GM19438 (cell line): Measurements from ENCODE around the gene CRYGS.
"Not testable (repeated sequence)": the region's sequence is repeated elsewhere in the genome, so short reads cannot be mapped to it uniquely, and the experiment has no call there.

Source experiments
- ATAC-seq: cut with Tn5 transposase; IDR thresholded peaks from one replicate; pipeline ENCODE4 v1.9.1; 2021; ENCODE audit warnings: low read depth; ENCODE audit not compliant: unreplicated experiment

The CRYGS gene

DNA sequence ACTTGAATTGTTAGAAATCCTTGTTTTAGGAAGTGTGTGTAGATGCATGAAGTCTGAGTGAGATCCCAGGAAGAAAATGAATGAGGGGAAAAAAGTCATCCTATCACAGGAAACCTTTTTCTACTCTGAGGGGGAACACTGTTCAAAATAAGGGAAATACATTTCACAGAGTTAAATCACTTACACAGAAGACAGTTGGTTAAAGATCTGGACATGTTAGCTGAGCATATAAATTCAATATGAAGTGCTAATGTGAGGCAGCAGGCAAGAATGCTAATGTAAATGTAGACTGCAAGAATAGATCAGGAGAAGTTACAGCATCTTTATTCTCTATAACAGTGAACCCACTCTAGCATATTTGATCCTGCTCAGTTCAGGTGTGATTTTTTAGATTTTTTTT lies 20.4 kb upstream of the CRYGS start:
- ATAC-seq, result no peak

DNA sequence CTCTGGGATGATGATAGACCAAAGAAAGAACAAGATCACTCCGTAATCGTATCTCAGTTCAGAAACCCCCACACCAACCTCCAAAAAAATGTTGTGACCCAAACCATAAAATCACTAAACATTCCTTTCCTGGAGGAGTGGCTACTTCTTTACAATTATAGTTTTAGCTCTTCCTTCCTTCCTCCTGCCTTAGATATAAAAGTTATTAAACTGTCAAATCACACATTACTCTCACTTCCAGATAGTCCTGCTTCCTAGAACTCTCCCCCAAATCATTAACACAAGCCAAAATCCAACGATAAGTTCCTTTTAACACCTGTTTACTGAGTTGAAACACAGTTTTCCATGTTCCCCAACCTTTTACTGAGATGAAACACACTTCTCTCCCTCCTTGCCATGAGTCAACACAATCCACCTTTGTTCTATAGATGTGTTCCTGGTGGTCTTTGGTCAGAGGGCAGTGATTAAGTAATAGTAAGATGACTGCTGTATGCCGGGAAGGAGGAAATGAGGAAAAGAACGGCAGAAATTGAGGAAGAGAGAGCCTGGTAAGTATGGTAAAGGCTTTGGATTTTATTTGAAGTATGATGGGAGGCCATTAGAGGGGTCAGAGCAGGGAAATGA lies 8.3 kb upstream of the CRYGS start:
- ATAC-seq, result no peak

DNA sequence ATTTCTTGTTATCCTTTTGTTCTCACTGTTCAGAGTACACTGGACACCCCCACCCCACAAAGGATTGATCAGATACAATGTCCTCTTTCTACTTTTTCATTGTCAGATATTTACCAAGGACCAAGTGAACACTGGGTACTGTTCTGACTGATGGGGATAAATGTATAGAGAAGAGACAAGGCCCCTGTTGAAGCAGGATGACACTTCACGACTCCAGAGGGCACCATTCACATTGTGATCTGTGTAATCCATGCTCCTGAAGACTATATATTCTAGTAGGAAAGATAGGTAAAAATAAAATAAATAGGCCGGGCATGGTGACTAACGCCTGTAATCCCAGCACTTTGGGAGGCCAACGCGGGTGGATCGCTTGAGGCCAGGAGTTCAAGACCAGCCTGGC lies 7.2 kb upstream of the CRYGS start:
- no peak for ATAC-seq

DNA sequence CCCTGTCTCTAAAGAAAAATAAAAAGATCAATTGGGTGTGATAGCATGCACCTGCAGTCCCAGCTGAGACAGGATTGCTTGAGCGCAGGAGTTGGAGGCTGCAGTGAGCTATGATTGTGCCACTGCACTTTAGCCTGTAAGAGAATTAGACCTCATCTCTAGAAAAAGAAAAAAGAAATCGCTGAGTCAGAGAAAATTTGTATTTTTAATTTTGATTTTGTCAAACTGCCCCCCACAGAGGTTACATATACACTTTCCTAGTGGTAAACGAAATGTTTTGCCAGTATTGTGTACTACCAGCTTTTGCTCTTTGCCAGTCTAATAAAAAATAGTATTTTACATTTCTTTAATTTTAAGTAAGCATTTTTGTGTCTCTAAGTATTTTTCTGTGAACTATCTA lies 5.3 kb upstream of the CRYGS start:
- ATAC-seq, result no peak

DNA sequence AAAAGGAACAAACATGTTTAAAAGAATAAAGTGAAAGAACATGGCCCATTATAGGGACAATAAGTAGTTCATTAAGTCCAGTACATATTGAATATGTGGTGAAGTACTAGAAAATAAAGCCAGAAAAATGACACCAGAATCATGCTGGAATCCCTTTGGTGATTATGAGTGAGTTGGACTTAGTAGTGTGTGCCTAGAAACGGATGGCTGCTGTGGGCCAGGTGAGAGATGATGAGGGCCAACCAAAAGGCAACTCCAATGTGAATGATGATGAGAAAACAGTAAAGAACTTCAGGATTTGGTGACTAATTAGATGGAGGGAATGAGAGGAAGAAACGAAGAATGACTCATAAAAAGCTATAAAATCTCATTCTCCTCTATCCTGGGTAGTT lies 3.3 kb downstream of the CRYGS start:
- ATAC-seq, result no peak

DNA sequence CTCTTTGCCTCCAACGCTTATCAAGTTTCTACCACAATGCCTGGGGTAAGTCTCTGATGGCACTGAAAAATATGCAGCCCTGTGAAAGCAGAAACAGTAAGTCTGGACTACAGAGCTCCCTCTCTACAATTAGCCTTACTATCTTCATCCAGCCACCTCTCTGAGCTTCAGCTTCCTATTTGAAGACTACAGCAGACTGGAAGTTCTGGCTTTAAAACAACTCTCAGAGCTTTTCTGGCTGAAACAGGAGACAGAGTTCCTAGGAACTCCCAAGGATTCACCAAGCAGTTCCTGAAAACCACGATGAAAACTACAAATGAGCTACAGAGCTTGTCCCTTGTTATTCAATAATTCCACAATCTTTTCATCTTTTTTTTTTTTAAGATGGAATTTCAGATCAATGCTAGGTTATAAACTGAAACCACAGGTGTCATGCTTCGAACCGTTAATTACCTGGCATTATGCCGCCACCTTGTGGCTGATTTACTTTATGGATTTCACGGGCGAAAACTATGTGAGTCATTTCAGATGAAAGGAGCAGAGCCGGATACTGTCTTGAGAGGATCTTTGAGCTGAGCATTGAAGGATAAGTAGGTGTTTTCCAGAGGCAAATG lies 3.9 kb downstream of the CRYGS start:
- peak; percentile 76 for ATAC-seq

DNA sequence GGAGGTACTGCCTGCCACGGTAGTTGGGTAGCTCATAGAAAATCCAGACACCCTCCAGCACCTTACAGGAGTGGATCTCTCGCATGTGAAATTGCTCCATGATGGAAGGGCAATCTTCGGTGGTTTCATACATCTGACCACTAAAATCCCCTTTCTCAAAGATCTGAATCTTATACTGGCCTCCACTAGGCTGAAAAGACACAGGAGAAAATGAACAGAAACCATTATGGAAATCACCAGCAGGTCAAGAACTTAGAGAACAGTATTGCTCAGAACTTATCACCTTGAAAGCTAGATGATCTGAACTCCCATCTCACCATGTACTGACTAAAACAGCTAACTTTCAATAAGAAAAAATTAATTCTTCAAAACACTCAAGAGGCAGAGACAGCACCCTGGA lies 5.4 kb downstream of the CRYGS start:
- ATAC-seq, result no peak

DNA sequence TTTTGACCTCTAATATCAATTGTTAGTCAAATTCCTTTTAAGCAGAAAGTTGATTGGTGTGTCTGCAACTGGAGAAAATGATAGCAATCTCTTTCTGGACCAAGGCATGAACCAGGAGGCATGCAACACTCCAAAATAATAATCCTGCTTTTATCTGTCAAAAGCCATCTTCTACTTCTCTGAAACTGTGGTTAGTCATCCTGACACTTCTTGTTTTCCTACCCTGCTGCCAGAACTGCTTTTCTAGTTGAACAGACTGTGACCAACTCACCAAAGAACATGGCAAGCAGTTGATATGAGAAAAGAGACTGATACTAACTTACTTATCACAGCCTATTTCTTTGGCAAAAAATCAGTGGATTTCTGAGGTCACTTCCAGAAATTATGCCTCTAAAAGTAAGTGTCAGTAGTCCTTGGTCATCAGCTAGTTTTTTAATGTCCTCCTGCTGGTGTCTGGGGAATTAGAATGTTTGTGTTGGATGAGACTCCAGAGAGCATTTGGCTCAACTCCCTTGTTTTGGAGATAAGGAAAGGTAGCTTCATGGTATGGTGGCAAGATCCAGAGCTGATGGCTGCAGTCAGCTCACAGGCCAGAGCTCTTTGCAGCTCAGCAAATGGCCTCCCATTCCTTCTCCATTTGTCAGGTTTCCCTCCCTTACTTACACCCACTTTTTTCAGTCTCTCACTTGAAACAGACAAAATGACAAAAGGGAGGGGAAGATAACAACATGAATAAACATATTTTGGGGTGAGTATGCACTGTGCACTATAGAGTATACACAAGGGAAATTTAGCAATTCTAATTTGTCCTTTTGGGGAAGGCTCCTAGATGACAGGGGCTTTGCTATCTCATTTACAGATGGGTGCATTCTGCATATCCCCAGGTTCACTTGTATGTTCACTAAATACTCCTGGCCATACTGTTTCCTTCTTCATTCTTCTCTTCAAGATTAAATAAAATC lies 7.0 kb downstream of the CRYGS start:
- ATAC-seq, result no peak

DNA sequence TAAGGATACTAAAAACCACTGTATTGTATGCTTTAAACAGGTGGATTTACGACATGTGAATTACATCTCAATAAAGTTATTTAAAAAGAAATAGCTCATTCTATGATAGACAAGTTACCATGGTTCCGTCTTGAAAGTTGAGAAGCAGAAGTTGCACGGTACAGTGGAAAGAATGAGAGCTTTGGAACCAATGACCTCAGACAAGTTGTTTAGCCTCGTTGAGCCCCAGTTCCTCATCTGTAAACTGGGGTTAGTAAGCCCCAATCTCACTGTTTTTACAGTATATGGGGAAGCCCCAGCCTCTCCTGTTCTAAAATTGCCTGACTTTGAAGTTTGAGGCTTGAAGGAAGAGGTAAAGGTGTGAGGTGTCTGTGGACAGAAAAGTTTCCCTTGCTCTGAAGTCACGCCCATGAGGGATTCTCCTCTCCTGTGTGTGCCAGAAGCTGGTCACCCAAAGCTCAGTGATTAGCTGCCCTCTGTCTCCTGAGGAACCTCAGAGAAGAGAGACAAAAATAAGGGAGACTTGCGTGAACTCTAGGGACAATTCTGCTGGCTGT lies 10.0 kb downstream of the CRYGS start:
- ATAC-seq, result peak; percentile 88

DNA sequence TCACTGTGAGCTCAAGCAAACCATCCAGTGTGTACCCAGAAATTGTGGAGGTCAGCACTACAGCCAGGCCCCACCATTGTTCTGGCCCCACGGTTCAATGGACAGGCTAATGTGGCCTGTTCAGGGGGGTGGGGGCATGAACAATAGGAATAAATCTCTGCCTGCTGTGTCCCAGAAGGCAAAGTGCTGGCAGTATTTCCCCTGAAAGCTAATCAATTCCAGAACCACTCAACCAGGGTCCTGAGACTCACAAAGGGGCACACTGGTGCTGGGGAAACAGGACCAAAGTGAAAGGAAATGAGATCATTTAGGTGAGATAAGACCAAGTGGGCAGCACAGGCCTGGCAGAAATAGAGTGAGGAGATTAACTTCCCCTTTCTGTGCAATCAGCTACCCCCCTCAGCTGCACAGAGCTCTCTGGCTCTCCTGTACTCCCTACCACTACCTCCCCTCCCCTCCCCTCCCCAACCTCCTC lies 11.5 kb downstream of the CRYGS start:
- ATAC-seq, result peak; percentile 68

DNA sequence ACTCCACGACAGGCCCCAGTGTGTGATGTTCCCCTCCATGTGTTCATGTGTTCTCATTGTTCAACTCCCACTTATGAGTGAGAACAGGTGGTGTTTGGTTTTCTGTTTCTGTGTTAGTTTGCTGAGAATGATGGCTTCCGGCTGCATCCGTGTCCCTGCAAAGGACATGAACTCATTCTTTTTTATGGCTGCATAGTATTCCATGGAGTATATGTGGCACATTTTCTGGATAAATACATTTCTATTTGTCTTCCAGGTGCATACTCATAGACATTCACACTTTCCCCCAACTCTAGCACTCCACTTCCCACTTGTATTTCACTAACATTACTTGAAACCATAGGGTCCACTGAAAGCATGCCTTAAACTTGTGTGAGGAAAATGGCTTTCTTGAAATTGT lies 12.5 kb downstream of the CRYGS start:
- ATAC-seq, result not testable (repeated sequence)

DNA sequence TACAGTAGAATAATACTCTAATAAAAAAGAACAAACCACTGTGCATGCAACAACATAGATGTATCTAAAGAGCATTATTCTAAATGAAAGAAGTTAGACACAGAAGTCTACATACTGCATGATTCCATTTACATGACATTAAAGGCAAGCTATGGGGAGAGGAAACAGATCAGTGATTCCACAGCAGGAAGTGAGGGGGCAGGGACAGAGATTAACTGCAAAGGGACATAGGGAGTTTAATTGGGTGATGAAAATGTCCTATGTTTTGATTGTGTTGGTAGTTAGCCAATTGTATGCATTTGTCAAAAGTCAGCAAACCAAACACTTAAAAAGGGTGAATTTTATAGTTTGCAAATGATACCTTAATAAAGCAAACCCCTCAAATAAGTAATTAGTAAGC lies 13.8 kb downstream of the CRYGS start:
- ATAC-seq, result no peak

DNA sequence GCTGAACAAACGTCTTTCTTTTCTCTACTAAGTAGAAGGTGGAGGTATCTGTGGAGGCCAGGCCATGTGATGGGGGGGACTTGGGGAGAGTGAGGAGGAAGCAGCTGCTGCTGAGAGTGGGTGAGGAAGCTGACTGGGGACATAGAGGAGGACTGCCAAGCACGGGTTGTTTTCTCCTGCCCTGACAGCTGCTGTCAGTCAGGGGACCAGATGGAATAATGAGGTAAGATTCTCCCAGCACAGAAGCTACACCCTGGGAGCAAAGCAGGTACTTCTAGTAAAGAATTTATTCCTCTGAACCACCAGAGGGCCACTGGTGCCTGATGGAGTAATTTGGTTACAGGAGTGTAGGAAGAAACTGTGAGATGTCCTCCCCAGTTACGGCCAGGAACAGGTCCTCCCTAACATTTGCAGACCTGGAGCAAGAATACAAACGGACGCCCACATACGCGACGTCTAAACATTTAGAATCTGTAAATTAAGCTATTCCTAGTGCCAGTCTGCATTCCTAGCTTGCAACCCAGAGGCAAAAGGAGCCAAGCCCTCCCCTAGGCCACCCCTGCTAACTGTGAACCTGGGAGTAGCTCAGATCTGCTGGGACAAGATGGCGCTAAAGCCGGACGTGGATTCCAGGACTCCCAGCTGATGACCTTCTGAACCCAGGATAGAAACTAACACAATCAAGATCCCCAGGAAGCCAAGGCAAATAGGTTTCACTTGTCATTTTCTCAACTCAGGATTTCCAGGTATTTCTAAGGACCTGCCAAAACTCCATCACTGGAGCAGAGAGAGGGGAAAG lies 14.8 kb downstream of the CRYGS start:
- no peak for ATAC-seq

DNA sequence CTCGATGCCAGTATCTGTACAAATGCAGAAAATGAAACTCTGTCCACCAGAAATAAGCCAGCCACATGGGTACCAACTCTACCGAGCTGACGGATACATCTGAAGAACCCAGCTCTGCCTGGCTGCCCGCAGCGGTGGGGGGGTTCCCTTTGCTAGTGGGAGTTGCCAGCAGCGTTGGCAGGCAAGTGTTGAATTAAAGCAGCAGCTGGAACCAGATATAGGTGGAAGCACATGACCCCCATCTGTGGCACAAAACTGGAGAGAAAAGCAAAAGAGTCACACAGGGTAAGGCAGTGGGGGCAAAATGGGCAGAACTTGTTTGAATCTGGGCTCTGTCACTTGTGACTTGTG lies 17.9 kb downstream of the CRYGS start:
- ATAC-seq, result no peak

DNA sequence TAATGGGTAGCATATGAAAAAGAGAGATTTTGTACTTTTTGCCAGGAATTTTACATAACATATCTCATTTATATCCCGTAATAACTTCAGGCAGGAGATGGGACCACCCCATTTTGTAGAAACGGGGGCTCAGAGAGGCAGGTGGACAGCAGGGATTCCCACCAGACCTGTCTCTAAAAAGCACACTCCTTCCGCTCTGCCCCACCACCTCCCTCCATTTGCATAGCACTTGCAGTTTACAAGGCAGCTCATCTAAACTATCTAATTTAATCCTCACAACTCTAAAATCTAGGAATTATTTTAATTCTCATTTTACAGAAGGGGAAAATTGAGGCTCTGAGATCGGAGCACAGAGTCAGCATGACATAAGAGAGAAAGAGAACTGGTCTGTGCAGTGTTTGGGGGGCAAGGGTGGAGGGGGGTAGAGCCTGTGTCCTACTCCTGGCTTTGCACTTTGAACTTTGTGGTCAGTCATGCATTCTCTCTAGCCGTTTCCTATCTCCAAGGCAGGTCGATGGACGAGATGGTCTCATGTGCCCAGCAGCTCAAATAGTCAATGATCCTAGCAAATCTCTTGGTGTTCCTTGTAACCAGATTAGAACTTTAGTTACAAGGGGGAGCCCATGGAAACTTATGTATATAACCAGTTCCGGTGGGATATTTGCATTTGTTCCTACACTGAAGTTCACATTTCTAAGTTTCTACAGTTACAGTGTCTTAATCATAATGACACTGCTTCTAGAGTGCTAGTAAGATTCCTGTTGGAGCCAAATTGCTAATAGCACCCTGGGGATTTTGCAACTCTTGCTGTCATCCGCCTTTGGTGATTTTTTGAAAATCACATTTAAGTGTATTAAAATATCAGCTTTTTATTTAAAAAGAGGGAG lies 18.6 kb downstream of the CRYGS start:
- no peak for ATAC-seq

DNA sequence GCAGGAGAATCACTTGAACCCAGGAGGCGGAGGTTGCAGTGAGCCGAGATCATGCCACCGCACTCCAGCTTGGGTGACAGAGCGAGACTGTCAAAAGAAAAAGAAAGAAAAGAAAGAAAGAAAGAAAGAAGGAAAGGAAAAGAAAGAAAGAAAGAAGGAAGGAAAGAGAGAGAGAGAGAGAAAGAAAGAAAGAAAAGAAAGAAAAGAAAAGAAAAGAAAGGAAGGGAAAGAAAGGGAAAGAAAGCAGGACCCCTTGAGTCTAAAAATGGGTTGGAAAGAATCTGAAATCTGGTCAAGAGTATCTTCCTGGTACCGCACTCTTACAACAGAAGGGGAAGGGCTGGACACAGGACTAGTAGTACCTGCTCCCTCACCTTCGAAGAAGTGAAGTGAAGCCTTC lies 19.6 kb downstream of the CRYGS start:
- ATAC-seq, result no peak

DNA sequence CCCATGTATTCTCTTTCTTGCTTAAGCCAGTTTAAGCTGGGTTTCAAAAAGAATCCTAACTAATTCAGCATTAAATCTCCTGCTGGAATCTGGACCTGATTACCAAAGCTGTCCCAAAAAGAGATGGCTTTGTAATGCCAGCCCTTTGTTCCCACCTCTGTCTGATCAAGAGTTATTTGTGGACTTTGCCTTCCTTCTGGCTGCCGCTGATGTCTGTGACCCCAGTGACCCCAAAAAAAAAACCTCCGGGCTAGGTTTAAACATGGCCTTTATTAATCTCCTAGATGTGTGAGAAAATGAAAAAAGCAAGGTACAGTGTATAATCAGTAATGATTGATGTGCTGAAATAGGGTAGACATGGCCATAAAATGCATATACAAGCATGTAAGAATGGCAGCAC lies 20.7 kb downstream of the CRYGS start:
- no peak for ATAC-seq

DNA sequence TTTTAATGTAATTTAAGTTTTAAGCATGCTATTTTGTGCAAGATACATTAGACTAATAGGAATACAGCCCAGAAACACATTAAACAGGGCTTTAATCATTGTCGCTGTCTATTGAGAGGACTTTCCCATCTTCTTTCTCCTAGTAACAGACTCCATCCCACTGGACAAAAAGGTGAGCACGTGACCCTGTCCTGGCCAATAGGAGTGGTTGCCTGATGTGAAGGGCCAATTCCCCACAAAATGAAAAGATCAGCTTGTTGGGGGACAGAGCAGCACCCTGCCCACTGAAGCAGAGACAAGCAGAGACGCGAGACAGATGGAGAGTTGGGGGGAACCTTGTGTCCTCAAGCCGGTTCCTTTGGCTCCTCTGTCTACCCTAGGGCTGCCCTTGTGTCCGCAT lies 21.2 kb downstream of the CRYGS start:
- ATAC-seq, result no peak

DNA sequence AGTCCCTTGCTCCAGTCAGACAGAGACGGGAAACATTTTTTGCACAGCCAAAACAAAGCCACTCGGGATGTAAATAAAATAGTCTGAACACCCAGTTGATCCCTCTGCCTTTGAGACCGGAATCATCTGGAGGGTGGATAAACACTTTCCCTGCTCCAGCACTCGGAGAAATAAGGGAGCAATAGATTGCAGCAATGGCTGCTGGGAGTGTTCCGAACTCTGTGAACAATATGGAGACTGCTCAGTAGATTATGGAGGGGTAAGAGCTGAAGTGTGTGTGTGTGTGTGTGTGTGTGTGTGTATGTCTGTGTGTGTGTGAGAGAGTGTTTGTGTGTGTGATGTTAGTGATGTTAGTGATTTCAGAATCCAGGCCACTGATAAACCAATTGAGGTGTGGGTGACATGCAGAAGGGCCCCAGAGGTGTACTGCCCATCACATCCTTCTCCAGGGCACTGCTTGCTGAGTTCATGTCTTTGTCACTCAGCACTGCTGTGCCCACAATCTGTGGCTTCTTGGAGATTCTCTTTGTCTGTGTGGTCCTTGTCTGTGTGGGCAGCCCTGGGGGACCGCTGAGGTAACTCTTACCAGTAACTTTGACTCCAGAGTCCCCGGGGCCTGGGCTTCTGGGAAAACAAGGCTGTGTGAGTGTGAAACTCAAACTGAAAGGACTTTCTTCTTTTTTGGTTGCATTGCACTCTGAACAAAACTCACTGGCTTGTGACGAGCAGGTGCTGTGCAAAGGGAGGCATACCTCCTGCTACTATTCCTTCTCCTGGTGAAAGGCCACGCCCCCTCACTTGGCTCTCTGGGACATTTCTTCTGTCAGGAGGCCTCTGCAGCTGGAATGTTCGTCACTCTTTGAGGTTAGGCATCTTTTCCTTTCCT lies 23.0 kb downstream of the CRYGS start:
- peak; percentile 79 for ATAC-seq
